Right forelimb (tissue), 1 donor: Measurements from ENCODE around the gene APOL2.
"Not testable (repeated sequence)": the region's sequence is repeated elsewhere in the genome, so short reads cannot be mapped to it uniquely, and the experiment has no call there.

Experiments used
- DNase-seq: peaks from one replicate; pipeline ENCODE4 v3.0.0-alpha.2; 2018

Gene APOL2

GRCh38 chr22:36220451-36220921 is 18.8 kb downstream of the APOL2 start:
- DNase-seq = no peak

- no peak for DNase-seq
Observed at GRCh38 chr22:36218648-36219193, 20.6 kb downstream of the APOL2 start.

GRCh38 chr22:36215981-36216380 is 23.3 kb downstream of the APOL2 start:
- no peak for DNase-seq

- DNase-seq = no peak
Observed at GRCh38 chr22:36213586-36213985, 25.7 kb downstream of the APOL2 start.

- no peak for DNase-seq
Observed at GRCh38 chr22:36212901-36213300, 26.4 kb downstream of the APOL2 start.

GRCh38 chr22:36211237-36211861 is 28.0 kb downstream of the APOL2 start:
- no peak for DNase-seq

- DNase-seq = no peak
Observed at GRCh38 chr22:36210224-36210623, 29.1 kb downstream of the APOL2 start.

- not testable (repeated sequence) for DNase-seq
Observed at GRCh38 chr22:36209488-36209908, 29.8 kb downstream of the APOL2 start.

GRCh38 chr22:36208914-36209313 is 30.4 kb downstream of the APOL2 start:
- no peak for DNase-seq

- DNase-seq = no peak
Observed at GRCh38 chr22:36208162-36208765, 31.1 kb downstream of the APOL2 start.

GRCh38 chr22:36206255-36206654 is 33.1 kb downstream of the APOL2 start:
- DNase-seq = no peak

GRCh38 chr22:36205573-36205972 is 33.8 kb downstream of the APOL2 start:
- DNase-seq = not testable (repeated sequence)

GRCh38 chr22:36204632-36205015 is 34.7 kb downstream of the APOL2 start:
- no peak for DNase-seq

GRCh38 chr22:36204001-36204631 is 35.2 kb downstream of the APOL2 start:
- no peak for DNase-seq

GRCh38 chr22:36203441-36203840 is 35.9 kb downstream of the APOL2 start:
- not testable (repeated sequence) for DNase-seq

GRCh38 chr22:36202906-36203305 is 36.4 kb downstream of the APOL2 start:
- not testable (repeated sequence) for DNase-seq

GRCh38 chr22:36201630-36202319 is 37.6 kb downstream of the APOL2 start, which contains the start of gene APOL4:
TSS of gene APOL4 (minus strand) at chr22:36201809. CDS start at chr22:36201734, 75 bp downstream.
- peak; percentile 87 for DNase-seq

- DNase-seq = not testable (repeated sequence)
Observed at GRCh38 chr22:36201025-36201424, 38.3 kb downstream of the APOL2 start.

GRCh38 chr22:36199001-36199551 is 40.3 kb downstream of the APOL2 start:
- no peak for DNase-seq

- no peak for DNase-seq
Observed at GRCh38 chr22:36198536-36198935, 40.8 kb downstream of the APOL2 start.

GRCh38 chr22:36197514-36198146 is 41.7 kb downstream of the APOL2 start:
- DNase-seq = no peak

- no peak for DNase-seq
Observed at GRCh38 chr22:36197065-36197440, 42.3 kb downstream of the APOL2 start.
